GM12892 (cell line): ENCODE measurements around the gene SLC27A6.

Experiments used
- POLR2A ChIP-seq: IDR thresholded peaks from 2 replicates; pipeline ENCODE4 v1.6.1; 2011; ENCODE audit warnings: low read depth, low read length, control low read depth
- POLR2AphosphoS5 ChIP-seq: IDR thresholded peaks from 2 replicates; pipeline ENCODE4 v1.6.1; 2011; ENCODE audit warnings: low read depth, low read length, control low read depth
- TAF1 ChIP-seq: IDR thresholded peaks from 2 replicates; pipeline ENCODE4 v1.6.1; 2011; ENCODE audit warnings: low read depth, mild to moderate bottlenecking, control low read depth, low read length, borderline replicate concordance

GRCh38 chr5:129078660-129079059 lies 113.4 kb downstream of the SLC27A6 start:
- no peak for TF ChIP-seq POLR2A
- no peak for TF ChIP-seq POLR2AphosphoS5
- TF ChIP-seq TAF1 = no peak
